Spleen (tissue), 11 donors: ENCODE measurements around the gene RBM15B. TPM values are rescaled to one million over a fixed set of nuclear protein-coding genes. Genes with fewer than 3 reads are reported as not detected.

Experiments used
- DNase-seq: peaks from one replicate; pipeline ENCODE4 v3.0.0-alpha.2; 2020
- H3K27ac ChIP-seq, 8 donors: fragments of 200-600 bp; sonication (generic) in 7 of 8; 1 replicate in 4 of 8; 2 replicates in 4 of 8; pipeline versions ENCODE4 v1.5.0 to v1.8.0; 2016 to 2021; ENCODE audit warnings: inconsistent platforms in 4 of 8, mild to moderate bottlenecking in 4 of 8, moderate library complexity in 1 of 8
- H3K27me3 ChIP-seq, 7 donors: fragments of 200-600 bp; sonication (generic) in 6 of 7; replicated peaks in 1 of 7; 1 replicate in 4 of 7; 2 replicates in 3 of 7; pipeline versions ENCODE4 v1.5.0 to v1.8.0; 2016 to 2021; ENCODE audit warnings: inconsistent platforms in 3 of 7, mild to moderate bottlenecking in 1 of 7
- H3K36me3 ChIP-seq, 6 donors: fragments of 200-600 bp; sonication (generic) in 5 of 6; 1 replicate in 4 of 6; 2 replicates in 2 of 6; pipeline versions ENCODE4 v1.5.0 to v1.8.0; 2016 to 2021; ENCODE audit warnings: inconsistent platforms in 2 of 6
- H3K4me1 ChIP-seq, 6 donors: fragments of 200-600 bp; sonication (generic) in 5 of 6; 1 replicate in 3 of 6; 2 replicates in 3 of 6; pipeline versions ENCODE4 v1.5.0 to v1.8.0; 2016 to 2021; ENCODE audit warnings: inconsistent platforms in 3 of 6
- H3K4me3 ChIP-seq, 8 donors: fragments of 200-600 bp; sonication (generic) in 7 of 8; 1 replicate in 4 of 8; 2 replicates in 4 of 8; pipeline versions ENCODE4 v1.5.0 to v1.8.0; 2016 to 2021; ENCODE audit warnings: inconsistent platforms in 4 of 8, mild to moderate bottlenecking in 4 of 8, moderate library complexity in 2 of 8
- H3K9me3 ChIP-seq, 8 donors: fragments of 200-600 bp; sonication (generic) in 7 of 8; 1 replicate in 4 of 8; 2 replicates in 4 of 8; pipeline versions ENCODE4 v1.5.0 to v1.8.0; 2016 to 2021; ENCODE audit warnings: inconsistent platforms in 4 of 8
- POLR2A ChIP-seq, 3 donors: fragments of 450-650 bp; IDR thresholded peaks; one replicate each; pipeline ENCODE4 v1.5.1; 2017; ENCODE audit warnings: antibody characterized with exemption in 3 of 3, mild to moderate bottlenecking in 1 of 3
- POLR2AphosphoS5 ChIP-seq, 3 donors: sonication (generic); formaldehyde crosslinking; IDR thresholded peaks; one replicate each; pipeline ENCODE4 v1.5.1; 2017; ENCODE audit warnings: antibody characterized with exemption in 3 of 3
- WGBS, 5 donors: extraction: QIAGEN DNeasy Blood & Tissue Kit in 3 of 5; methylation state at CpG; one replicate each; pipeline versions ENCODE4 v1.1.5 to v1.1.7; 2013 to 2018; 5-methylcytosine and 5-hydroxymethylcytosine counted together
- intact Hi-C: fragments of 100-400 bp; cut with DNase I; formaldehyde crosslinking; loops from one replicate; pipeline ENCODE4 v1.15.0; 2023; ENCODE audit warnings: low total_unique reads
- polyA plus RNA-seq, 3 donors: library from polyadenylated mRNA; stranded (reverse); fragments of 200-250 nt; gene quantifications; one replicate each; pipeline ENCODE4 v1.2.1, GENCODE V29; 2013
- total RNA-seq, 7 donors: library from RNA; depleted of rRNA in 3 of 7; stranded (reverse); fragments of >200 nt in 3 of 7; fragmentation: NEBNext Ultra II Directional in 4 of 7; extraction: Animal tissue kit (Norgen Biotek cat#: 25700) in 4 of 7; gene quantifications; one replicate each; pipeline versions ENCODE4 v1.1.0 to v1.2.1, GENCODE V29; 2016 to 2021
- TF ChIP-seq, protein P1 (sequence below), 11 experiments: fragments of 200-600 bp in 7 of 11; fragments of 450-650 bp in 4 of 11; sonication (generic) in 4 of 11; IDR thresholded peaks in 8 of 11; conservative IDR thresholded peaks in 3 of 11; 1 replicate in 7 of 11; 2 replicates in 4 of 11; pipeline versions ENCODE4 v1.4.0 to v1.8.0; 2016 to 2021; ENCODE audit warnings: antibody characterized with exemption in 11 of 11, inconsistent platforms in 4 of 11, mild to moderate bottlenecking in 1 of 11
- donor health status: healthy with polysubstance abuse.
- donor health status: DM: no; HTN: no; CAD: no; lungs with moderate emphysema.
- donor health status: DM: no; HTN: no; CAD: no.
- donor health status: Bipolar disorder and iron deficiency.
- donor health status: healthy.
- donor health status: DM: no; HTN: no; CAD: no.
- donor health status: DM: yes; HTN: yes; CAD: no.

The RBM15B gene
- total and polyA plus RNA-seq, 10 donors: 6.4 to 34.6 (median 23.6) TPM

DNA sequence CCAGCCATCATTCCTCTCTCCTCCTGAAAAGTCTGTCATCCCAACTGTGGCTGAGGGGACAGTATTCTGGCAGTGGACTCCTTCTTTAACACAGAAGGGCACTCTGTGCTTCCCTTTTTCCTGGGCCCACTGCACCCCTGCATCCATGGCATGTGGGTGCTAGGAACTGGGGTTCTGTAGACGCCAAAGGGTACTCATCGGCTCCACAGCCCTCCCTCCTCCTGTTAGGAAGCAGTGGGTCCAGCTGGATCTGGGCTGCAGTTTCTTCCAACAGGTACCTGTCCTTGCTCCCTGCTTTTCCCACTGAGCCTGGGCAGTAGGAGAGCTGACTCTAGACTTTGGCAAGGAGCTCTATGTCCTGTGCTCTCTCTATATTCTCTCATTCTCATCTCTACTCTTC is 12.4 kb upstream of the RBM15B start:
- DNase-seq: peak; percentile 42
- no peak for TF ChIP-seq POLR2AphosphoS5 (IDR thresholded peaks at IDR 0.05)
- no peak for TF ChIP-seq POLR2A (IDR thresholded peaks at IDR 0.05)
- TF ChIP-seq, protein P1, sequence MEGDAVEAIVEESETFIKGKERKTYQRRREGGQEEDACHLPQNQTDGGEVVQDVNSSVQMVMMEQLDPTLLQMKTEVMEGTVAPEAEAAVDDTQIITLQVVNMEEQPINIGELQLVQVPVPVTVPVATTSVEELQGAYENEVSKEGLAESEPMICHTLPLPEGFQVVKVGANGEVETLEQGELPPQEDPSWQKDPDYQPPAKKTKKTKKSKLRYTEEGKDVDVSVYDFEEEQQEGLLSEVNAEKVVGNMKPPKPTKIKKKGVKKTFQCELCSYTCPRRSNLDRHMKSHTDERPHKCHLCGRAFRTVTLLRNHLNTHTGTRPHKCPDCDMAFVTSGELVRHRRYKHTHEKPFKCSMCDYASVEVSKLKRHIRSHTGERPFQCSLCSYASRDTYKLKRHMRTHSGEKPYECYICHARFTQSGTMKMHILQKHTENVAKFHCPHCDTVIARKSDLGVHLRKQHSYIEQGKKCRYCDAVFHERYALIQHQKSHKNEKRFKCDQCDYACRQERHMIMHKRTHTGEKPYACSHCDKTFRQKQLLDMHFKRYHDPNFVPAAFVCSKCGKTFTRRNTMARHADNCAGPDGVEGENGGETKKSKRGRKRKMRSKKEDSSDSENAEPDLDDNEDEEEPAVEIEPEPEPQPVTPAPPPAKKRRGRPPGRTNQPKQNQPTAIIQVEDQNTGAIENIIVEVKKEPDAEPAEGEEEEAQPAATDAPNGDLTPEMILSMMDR (IDR thresholded peaks at IDR 0.05 in 8 of 11, conservative IDR thresholded peaks at IDR 0.05 in 3 of 11): no peak
- Histone ChIP-seq H3K4me3 (no peak overlapping the region), H3K36me3 (no peaks in the 10 kb centered on the region), H3K4me1 (peaks cover 3 to 22% (median 6%) of the 10 kb centered on the region in 6 donors), H3K9me3 (no peaks in the 10 kb centered on the region), H3K27me3 (peaks cover 0 to 4% (median 0%) of the 10 kb centered on the region in 7 donors), H3K27ac (no peak overlapping the region)
- intact Hi-C loops: no loop called here
- WGBS, 5 donors: 65 to 93% (median 83%) methylated on average over 2 of the region's 2 CpGs

DNA sequence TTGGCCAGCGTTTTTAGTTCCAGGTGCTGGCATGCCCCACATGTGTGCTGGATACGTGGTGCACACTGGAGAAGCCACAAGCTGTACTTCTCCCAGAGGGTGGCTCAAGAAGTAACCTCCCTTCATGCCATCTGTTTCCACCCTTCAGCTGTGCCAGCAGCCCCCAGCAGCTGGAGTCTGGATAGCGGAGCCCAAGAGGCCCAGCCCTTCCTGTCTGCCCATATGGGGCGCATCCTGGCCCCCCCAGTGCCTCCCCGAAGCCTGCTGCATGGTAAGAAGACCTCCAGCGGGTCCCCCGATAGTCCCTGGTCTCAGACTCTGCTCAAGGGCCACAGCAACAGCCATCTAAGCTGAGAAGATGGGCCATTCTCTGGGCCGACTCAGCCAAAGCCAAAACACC is 11.8 kb upstream of the RBM15B start:
- TF ChIP-seq POLR2A (IDR thresholded peaks at IDR 0.05): no peak
- TF ChIP-seq POLR2AphosphoS5 (IDR thresholded peaks at IDR 0.05): peak; percentile 27 to 62 (median 52)
- DNase-seq: peak; percentile 74
- Histone ChIP-seq H3K4me3 (no peak overlapping the region), H3K4me1 (peaks cover 3 to 28% (median 11%) of the 10 kb centered on the region in 6 donors), H3K36me3 (no peaks in the 10 kb centered on the region), H3K9me3 (no peaks in the 10 kb centered on the region), H3K27me3 (peaks cover 0 to under 1% (median 0%) of the 10 kb centered on the region in 7 donors), H3K27ac (no peak overlapping the region)
- WGBS, 5 donors: 6 to 23% (median 22%) methylated on average over 6 to 8 of the region's 8 CpGs
- intact Hi-C loops: no loop called here

DNA sequence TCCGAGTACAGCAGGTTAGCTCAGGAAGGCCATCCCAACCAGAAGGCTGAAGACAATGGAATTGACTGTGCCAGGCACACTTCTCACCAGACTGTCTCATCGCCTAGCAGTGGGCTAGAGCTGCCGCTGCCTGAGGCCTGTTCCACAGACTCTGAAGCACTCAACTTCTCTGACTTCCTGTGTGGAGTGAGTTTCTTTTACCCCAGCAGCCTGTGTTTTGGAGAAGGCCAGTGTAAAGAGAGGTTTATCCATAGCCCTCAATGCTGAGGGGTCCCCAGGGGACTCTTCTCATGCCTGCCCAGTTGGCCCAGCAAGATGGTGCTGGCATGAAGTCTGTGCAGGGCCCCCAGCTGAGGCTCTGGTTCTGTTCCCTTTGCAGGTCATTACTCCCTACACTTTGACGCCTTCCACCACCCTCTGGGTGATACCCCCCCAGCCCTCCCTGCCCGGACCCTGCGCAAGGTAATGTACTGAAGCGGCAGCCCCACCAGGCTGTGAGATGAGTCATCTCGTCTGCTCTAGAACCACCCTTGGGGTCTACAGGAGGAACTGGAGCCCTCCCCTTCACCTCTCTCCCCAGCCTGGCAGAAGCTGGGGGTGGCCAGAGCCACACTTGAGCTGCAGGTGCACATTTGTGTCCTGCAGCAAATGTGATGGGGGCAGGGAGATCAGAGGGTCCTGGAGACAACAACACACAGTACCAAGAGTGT is 11.2 kb upstream of the RBM15B start:
- no peak overlapping the region for H3K4me3 ChIP-seq
- H3K9me3 ChIP-seq: no peaks in the 10 kb centered on the region
- no peak overlapping the region for H3K27ac ChIP-seq
- H3K27me3 ChIP-seq: no peaks in the 10 kb centered on the region
- TF ChIP-seq, protein P1 (IDR thresholded peaks at IDR 0.05 in 8 of 11, conservative IDR thresholded peaks at IDR 0.05 in 3 of 11): no peak
- no peak for TF ChIP-seq POLR2A (IDR thresholded peaks at IDR 0.05)
- TF ChIP-seq POLR2AphosphoS5 (IDR thresholded peaks at IDR 0.05): no peak
- DNase-seq: no peak
- 49 to 71% (median 52%) methylated on average over 5 to 8 of the region's 8 CpGs for WGBS, 5 donors
- intact Hi-C loops: loop anchor here (5.0 to 10.0 kb wide), 2 partner anchors 295 to 763 kb away; partner anchors contain the start of genes MAPKAPK3 and TEX264
- no peaks in the 10 kb centered on the region for H3K36me3 ChIP-seq
- H3K4me1 ChIP-seq: peaks cover 3 to 31% (median 12%) of the 10 kb centered on the region in 6 donors

DNA sequence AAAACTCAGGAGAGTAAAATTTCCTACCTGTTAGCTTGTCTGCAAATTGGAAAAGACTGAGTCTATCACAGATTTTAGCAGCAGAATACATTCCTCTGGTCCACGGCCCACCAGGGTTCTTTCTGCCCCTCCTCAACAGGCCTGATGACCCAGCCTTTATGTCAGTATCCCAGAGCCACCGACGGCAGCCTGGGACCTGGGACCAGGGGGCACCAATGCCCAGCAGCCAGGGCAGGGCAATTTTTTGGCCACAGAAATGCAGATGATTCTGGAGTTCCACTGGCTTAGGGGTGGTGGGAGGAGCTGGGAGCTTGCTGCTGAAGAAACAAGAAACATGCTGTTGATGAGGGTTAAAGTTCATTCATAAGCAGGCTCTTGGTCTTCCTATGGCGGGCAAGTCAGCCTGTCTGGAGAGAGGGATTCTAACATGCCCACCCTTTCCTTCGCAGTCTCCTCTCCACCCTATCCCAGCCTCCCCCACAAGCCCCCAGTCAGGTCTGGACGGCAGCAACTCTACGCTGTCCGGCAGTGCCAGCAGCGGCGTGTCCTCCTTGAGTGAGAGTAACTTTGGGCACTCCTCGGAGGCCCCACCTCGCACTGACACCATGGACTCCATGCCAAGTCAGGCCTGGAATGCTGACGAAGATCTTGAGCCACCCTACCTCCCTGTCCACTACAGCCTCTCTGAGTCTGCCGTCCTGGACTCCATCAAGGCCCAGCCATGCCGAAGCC is 10.3 kb upstream of the RBM15B start:
- Histone ChIP-seq H3K4me3 (no peak overlapping the region), H3K27ac (no peak overlapping the region), H3K4me1 (peaks cover 6 to 36% (median 15%) of the 10 kb centered on the region in 6 donors), H3K36me3 (no peaks in the 10 kb centered on the region), H3K27me3 (no peaks in the 10 kb centered on the region), H3K9me3 (no peaks in the 10 kb centered on the region)
- DNase-seq: no peak
- WGBS, 5 donors: 90 to 94% (median 91%) methylated on average over 12 to 15 of the region's 15 CpGs
- intact Hi-C loops: loop anchor here (5.0 to 10.0 kb wide), 2 partner anchors 294 to 763 kb away; partner anchors contain the start of genes MAPKAPK3 and TEX264
- TF ChIP-seq, protein P1 (IDR thresholded peaks at IDR 0.05 in 8 of 11, conservative IDR thresholded peaks at IDR 0.05 in 3 of 11): no peak
- TF ChIP-seq POLR2AphosphoS5 (IDR thresholded peaks at IDR 0.05): no peak
- TF ChIP-seq POLR2A (IDR thresholded peaks at IDR 0.05): no peak
